Suppressor macrophage treated with lipopolysaccharide for 4 hours (primary cell): ENCODE measurements around the gene KLF13.

Source experiments
- DNase-seq: peaks from one replicate; pipeline ENCODE4 v3.0.0-alpha.2; 2020

Gene KLF13

GRCh38 chr15:31387092-31387478, 60.5 kb downstream of the KLF13 start:
- DNase-seq, result no peak

- DNase-seq, result no peak
Measured at GRCh38 chr15:31387479-31388118, 61.0 kb downstream of the KLF13 start.

GRCh38 chr15:31389576-31389975, 62.9 kb downstream of the KLF13 start:
- no peak for DNase-seq

- no peak for DNase-seq
Measured at GRCh38 chr15:31390029-31390428, 63.4 kb downstream of the KLF13 start.

GRCh38 chr15:31390777-31391486, 64.3 kb downstream of the KLF13 start:
- DNase-seq, result no peak

- DNase-seq, result peak; percentile 74
Measured at GRCh38 chr15:31391687-31392671, 65.3 kb downstream of the KLF13 start.

- DNase-seq, result no peak
Measured at GRCh38 chr15:31392761-31393401, 66.2 kb downstream of the KLF13 start.

- DNase-seq, result no peak
Measured at GRCh38 chr15:31393444-31394091, 66.9 kb downstream of the KLF13 start.

- DNase-seq, result peak; percentile 73
Measured at GRCh38 chr15:31396881-31397560, 70.4 kb downstream of the KLF13 start.

GRCh38 chr15:31397851-31398661, 71.4 kb downstream of the KLF13 start:
- DNase-seq, result no peak

- DNase-seq, result peak; percentile 53
Measured at GRCh38 chr15:31398677-31399301, 72.2 kb downstream of the KLF13 start.

GRCh38 chr15:31399544-31400171, 73.0 kb downstream of the KLF13 start:
- peak; percentile 50 for DNase-seq

- no peak for DNase-seq
Measured at GRCh38 chr15:31400222-31400927, 73.7 kb downstream of the KLF13 start.

- DNase-seq, result no peak
Measured at GRCh38 chr15:31401282-31401681, 74.6 kb downstream of the KLF13 start.

- DNase-seq, result no peak
Measured at GRCh38 chr15:31402003-31402402, 75.4 kb downstream of the KLF13 start.

- DNase-seq, result no peak
Measured at GRCh38 chr15:31402511-31403056, 75.9 kb downstream of the KLF13 start.

GRCh38 chr15:31403096-31403495, 76.5 kb downstream of the KLF13 start:
- no peak for DNase-seq

- no peak for DNase-seq
Measured at GRCh38 chr15:31403606-31404005, 77.0 kb downstream of the KLF13 start.

- DNase-seq, result no peak
Measured at GRCh38 chr15:31404345-31404744, 77.7 kb downstream of the KLF13 start.
